ENCODE data around the gene DLG2.

DNA sequence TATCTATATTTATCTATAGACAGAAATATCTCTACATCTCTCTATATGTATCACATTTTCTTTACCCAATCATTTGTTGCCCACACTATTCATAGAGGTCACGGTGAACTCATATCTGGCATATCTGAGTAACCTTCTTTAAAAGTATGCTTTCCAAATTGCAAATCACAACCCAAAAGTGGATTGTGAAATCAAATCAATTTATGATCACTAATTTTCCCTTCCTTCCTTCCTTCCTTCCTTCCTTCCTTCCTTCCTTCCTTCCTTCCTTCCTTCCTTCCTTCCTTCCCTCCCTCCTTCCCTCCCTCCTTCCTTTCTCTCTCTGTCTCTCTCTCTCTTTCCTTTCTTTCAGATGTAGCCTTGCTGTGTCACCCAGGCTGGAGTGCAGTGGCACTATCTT is 1893.0 kb downstream of the DLG2 start:
- no peak for TF ChIP-seq GATAD2B (IDR thresholded peaks at IDR 0.05; ENCODE audit: borderline replicate concordance)
- no peak for TF ChIP-seq FOS (IDR thresholded peaks at IDR 0.05; ENCODE audit: extremely low read depth, insufficient read length)
- no peak for TF ChIP-seq TAL1 (IDR thresholded peaks at IDR 0.05)

All from K562 (cell line).